ENCODE results near the gene TFB2M.

The TFB2M gene

DNA sequence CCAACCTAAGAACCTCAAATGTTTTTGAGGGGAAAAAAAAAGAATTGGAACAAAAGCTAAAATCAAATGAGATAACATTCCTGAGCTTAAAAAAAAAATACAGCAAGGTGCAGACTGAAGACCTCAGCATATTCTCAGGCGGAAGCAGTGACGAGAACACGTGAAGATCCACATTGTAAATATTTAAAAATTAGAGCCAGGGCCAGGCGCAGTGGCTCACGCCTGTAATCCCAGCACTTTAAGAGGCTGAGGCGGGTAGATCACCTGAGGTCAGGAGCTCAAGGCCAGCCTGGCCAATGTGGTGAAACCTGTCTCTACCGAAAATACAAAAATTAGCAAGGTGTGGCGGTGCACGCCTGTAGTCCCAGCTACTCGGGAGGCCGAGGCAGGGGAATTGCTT lies 15.7 kb downstream of the TFB2M start:
- no peak for DNase-seq

GRCh38 chr1:246549665-246550064 lies 16.4 kb downstream of the TFB2M start:
- no peak for DNase-seq

DNA sequence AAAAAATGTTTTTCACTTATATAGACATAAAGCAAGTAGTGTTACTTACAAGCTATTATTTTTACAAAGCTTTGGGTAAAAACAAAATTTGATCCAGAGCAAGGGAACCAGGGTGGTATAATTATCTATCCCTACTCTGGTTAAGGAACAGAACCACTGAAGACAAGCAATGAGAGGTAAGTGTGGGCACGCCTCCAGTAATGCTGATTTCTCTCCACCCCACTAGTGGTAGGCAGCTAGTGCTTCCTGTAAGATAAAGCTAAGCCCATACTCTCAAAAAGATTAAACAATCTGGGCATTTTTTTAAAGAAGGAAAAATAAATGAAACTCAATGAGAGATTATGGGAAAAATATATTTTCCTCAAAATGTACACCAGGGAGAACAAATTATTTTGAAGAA lies 22.1 kb downstream of the TFB2M start:
- no peak for DNase-seq

GRCh38 chr1:246540738-246541491 lies 25.1 kb downstream of the TFB2M start:
- no peak for DNase-seq

- DNase-seq = no peak
These were observed 28.2 kb downstream of the TFB2M start for GRCh38 chr1:246537887-246538286.

DNA sequence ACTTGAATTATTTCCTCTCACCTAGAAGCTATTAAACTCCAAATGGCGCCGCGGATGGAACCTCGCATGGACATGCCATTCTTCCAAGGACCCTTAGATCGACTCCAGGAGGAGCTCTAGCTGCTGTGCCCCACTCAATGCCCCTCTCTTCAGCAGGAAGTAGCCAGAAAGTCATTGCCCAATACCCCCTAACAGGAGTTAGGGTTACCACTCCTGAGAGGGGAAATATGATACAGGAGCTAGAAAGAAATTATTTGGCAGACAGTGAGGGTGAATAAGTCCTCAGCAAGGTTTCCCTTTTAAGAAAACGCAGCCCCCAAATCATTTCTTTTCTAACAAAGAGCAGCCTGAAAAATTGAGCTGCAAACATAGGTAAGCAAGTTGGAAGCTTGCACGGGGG lies 28.6 kb downstream of the TFB2M start:
- DNase-seq = no peak

- DNase-seq = peak; percentile 96
These were observed 31.9 kb downstream of the TFB2M start for GRCh38 chr1:246534114-246534513.

DNA sequence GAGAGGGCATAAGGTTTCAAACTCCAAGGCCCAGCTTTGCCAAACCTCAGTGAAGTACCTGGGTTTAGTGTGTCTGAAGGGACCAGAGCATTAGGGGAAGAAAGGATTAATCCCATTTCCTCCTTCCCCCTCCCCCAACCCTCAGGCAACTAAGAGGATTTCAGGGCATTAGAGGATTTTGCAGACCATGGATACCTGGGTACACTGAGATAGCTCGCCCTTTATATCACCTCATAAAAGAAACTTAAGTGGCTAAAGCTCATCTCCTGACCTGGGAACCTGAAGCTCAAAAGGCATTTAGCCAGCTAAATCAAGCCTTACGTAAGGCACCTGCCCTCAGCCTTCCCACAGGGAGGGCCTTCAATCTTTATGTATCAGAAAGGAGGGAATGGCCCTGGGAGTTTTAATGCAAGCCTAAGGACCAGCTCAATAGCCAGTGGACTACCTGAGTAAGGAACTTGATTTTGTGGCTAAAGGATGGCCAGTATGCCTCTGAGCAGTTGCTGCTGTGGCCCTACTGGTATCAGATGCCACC lies 32.6 kb downstream of the TFB2M start:
- peak; percentile 88 for DNase-seq

DNA sequence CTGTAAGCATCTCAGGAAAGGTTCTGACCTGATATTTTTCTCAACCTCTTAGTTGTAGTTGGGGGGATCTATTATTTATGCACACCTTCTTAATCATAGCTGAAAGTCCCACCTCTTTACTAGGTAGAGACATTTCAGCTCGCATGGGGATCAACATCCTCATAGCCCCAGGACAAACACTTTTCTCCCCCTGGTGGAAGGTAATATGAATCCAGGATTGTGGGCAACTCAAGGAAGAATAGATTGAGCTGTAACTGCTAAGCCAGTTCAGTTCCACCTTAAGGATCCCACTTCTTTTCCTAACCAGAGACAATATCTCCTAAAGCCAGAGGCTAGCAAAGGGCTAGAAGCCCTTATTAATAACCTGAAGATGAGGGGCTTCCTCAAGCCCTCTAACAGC lies 33.5 kb downstream of the TFB2M start:
- no peak for DNase-seq

DNA sequence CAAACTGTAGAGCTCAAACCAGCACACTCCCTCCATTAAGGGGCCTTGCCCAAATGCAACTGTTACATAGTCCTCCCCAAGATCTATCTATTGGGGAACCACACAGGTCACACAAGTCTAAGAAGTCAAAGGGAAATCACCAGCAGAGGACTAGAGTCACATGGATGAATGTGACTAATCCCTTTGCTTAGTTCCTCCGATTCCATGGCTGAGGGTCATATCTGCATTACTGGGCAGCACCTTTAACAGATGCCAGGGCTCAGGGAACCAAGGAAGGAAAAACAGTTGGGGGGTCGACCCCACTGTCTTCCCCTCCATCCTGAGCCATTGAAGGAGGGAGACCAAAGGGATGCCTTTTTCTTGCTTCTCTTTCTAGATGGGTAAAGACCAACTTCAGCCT lies 35.6 kb downstream of the TFB2M start:
- DNase-seq = no peak

GRCh38 chr1:246528933-246529731 lies 36.9 kb downstream of the TFB2M start:
- DNase-seq = no peak

DNA sequence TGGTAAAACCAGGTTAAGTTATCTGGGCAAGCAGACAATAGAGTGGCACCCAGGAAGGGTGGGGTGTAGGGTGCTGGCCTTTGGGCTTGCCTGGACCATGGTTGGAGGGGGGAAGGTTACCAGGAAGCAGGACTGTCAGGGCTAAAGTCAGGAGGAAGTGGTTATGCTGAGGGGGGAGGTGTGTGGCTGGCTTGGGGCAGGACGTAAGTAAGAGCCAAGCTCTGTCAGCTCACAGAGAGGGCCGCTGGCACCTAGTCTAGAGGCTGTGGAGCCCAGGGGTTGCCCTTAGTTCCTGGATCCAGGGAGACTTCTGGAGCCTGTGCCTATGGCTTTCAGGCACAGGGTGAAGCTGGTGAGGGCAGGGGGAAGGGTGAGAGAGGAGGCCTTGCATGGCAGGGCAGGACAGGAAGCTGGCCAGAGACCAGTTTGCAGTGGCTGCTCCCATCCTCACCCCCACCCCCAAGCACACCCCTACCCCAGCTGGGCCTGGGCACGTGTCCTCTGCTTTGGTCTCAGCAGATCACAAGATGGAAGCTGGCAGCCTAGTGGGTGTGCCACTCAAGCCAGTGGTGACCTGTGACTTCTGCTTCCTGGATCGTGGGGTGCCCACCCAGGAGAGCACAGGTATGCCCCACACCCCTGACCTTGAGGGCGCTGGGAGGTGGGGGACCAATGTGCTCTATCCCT lies 38.5 kb downstream of the TFB2M start:
- no peak for DNase-seq

- no peak for DNase-seq
These were observed 39.1 kb downstream of the TFB2M start for GRCh38 chr1:246526915-246527314.

- no peak for DNase-seq
These were observed 39.7 kb downstream of the TFB2M start for GRCh38 chr1:246526380-246526779.

- no peak for DNase-seq
These were observed 46.5 kb downstream of the TFB2M start for GRCh38 chr1:246519514-246519913.

DNA sequence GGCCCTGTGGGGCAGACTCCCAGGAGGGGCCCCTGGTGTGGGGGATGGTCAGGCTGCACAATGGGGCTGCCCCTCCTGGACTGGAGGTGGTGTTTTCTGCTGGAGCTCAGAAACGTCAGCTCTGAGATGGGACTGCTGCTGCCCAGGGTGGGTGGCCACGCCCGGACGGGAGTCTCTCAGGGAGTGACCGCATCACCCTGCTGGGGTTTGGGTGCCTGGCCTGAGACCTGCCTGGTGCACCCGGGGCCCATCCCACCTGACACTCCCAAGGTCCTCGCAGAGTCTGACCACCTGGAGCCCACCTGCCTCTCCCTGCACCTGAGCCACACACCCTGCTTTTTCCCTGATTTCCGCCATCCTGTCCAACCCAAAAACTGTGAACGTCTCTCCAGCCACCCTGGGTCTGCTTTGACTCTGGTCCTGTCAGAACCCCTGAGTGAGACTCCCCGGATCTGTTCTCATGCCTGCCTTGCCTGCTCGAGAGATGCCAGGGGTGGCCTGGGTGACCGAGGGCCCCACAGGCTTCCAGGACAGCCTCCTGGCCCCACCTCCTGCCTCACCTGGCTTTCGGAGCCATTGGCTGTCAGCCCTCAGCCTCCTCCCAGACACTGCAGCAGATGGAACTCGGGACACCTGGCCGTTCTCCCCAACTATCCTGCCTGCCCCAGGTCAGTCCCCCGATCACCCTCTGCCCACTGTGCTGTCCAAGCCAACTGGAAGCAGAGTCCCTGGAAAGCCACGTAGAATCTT lies 47.4 kb downstream of the TFB2M start:
- DNase-seq = no peak

DNA sequence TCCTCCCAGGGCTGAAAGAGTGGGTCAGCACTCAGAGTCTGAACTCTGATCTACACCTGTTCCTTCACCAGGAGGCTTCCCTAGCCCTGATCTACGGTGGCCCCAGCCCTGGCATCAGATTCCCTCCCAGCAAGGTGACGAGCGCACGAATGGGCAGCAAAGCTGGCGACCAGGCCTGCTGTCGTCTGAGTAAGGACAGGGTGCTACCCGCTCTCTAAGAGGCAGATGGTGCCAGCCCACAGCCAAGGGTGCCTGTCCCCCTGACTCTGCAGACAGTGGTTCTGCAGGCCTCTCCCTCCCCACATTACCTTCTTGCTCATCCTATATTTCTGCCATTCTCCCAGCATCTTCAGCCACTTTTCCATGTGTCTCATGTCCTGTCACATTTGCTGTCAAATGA lies 48.7 kb downstream of the TFB2M start:
- no peak for DNase-seq

DNA sequence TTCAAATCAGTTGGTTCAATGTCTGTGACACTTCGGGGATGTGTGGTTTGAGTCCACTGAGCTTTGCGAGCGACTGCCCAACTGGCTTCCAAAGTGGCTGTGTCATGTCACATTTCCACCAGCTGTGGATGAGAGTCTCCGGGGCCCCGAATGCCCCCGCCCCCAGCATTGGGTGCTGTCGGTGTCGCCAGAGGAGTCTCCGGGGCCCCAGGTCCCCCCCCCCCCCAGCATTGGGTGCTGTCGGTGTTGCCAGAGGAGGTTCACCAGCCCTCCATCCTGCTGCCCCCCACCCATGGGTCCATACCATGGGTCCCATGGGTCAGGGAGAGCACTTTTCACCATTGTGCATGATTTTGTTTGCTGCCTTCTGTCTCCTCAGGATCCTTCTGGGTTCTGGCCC lies 49.9 kb downstream of the TFB2M start:
- DNase-seq = no peak

DNA sequence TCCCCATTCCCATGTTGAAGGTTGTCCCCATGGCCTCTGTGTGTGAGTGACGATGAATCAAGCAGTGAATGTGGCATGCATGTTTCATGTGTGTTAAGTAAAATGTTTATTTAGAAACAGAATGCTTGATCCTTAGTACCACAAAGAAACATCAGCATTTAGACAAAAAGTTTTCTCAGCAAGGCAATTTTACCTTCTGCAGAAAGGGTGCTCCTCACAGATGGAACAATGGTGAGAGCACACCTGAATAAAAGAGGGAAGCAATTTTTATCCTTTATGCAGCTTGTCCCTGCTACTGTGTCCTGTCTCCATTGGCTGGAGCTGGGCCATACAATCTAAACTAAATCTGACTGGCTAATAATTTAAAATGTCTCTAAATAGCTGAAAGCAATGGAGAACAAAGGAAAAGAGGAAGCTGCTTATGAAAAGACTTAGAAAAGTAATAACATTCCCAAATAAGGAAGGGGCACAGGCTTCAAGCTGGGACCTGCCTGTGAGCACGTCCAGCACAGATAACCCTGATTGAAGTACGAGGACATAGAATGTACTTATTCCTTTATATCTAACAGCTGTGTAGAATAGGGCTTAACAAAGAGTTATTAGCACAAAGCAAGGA lies 50.6 kb downstream of the TFB2M start:
- DNase-seq = no peak

DNA sequence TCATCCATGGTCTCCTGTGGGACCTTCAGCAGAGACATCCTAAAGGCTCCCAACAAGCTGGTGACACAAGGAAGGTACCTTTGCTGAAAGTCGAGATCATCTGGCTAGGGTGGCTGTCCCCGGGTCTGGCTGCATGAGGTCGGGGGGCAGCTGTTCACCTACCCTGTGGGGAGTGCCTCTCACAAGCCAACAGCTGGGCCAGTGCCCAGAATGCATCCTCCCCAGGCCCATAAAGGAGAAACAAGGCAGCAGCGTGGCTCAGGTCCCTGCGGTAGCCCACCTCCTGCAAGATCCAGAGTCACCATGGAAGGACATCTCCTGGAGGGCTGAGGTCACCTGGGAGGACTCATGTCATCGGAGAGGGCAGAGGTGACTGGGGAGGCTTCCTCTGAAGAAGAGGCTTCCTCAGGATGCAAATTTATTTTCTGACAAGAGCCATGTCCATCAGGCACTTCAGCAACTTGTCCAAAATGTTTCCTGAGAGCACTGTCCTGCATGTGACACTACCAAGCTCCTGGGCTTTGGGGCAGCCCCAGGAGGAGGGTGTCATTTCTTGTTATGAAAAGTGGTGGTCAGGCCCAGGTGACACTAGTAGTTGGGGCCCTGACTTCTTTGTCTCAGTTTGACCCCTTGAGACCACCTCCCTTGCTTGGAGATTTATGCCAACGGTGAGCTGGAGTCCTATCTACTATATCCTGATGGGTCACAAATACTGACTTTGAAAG lies 52.3 kb downstream of the TFB2M start:
- DNase-seq = no peak

GRCh38 chr1:246513041-246513440 lies 53.0 kb downstream of the TFB2M start:
- no peak for DNase-seq

DNA sequence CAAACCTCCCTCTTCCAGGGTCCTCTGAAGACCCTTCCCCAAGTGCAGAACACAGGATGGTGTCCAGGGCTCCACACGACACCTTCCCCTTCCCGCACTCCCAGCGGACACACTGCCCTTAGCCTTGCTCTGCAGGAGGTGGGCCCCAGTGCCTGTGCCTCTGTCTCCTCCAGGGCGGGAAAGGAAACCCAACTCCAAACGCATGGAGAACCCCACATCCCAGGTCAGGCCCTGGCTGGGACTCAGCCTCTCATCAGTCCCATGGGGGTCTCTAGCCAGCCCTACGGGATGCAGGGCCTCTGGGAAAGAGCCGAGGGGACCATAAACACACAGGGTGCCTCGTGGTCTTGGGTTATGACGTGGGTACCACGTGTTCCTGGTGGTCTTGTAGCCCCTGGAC lies 53.4 kb downstream of the TFB2M start:
- no peak for DNase-seq

Measured in DMS79 treated with DMSO at 0.1 percent for 48 hours (cell line).